H1 (cell line): ENCODE data around the gene GRIK4. TPM values are rescaled to one million over a fixed set of nuclear protein-coding genes. Genes with fewer than 3 reads are reported as not detected.

Experiments used
- POU5F1 ChIP-seq: IDR thresholded peaks from 2 replicates; pipeline ENCODE4 v1.6.1; 2011; ENCODE audit warnings: low read depth, mild to moderate bottlenecking, low read length, moderate library complexity
- polyA plus RNA-seq, 7 experiments: library from polyadenylated mRNA; depleted of rRNA in 3 of 7; stranded (reverse) in 5 of 7; unstranded in 2 of 7; fragments of >200 nt in 5 of 7; fragments of 200-250 nt in 2 of 7; gene quantifications; 1 replicate in 5 of 7; 2 replicates in 1 of 7; 4 replicates in 1 of 7; pipeline versions ENCODE4 v1.2.1 to v1.2.3, GENCODE V29; 2011 to 2013; ENCODE audit warnings: missing spikeins in 2 of 7, mixed read lengths in 2 of 7
- total RNA-seq: library from RNA; stranded (reverse); fragmentation: NEBNext Ultra II Directional; extraction: Animal tissue kit (Norgen Biotek cat#: 25700); gene quantifications from 2 replicates; pipeline ENCODE4 v1.2.1, GENCODE V29; 2021
- TF ChIP-seq, protein P1 (sequence below): IDR thresholded peaks from 2 replicates; pipeline ENCODE4 v1.6.1; 2012; ENCODE audit warnings: inconsistent platforms
- TF ChIP-seq, protein P2 (sequence below): IDR thresholded peaks from 2 replicates; pipeline ENCODE4 v1.6.1; 2012; ENCODE audit warnings: inconsistent platforms

The GRIK4 gene
- total and polyA plus RNA-seq, 2 of the 8 experiments (the other 6 are each of a cell fraction or from before 2014, with no cell fraction given), result 1.2 to 2.9 TPM

DNA sequence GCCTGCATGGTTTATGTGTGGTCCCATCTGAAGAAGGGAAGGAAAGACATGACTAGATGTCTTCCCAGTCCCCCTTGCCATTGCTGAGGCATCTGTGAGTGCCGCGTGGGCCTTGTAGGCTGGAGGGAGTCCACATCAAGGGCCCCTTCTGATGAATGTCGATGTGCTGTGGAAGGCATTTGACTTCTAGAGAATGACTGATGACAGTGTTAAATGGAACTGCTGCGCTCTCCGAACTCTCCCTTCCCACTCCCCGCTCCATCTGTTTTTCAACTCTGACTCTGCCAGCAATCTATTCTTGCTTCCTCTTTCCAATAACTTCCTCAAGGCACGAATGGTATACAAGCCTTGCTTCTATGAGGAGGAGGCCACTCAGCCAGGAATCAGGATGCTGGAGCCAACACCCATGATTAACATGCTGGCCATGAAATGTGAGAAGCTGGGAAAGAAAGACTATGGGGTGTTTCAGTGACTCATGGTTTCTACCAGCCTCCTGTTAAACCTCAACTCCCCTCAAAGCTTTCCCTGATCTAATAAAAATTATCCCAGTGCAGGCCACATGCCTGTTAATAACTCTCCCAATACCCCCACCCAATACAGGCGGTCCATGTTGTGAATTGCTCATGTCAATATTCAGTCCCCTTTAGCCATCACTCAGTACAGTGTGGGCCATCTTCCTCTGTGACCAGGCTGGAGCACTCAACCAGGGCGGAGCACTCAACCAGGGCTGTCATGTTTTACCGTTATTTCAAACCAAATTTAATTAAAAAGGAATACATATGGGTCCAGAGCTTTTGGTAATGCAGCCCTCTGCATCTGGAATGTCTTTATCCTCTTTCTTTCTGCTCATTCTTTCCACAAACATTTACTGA lies 466.0 kb downstream of the GRIK4 start (continued):
- TF ChIP-seq, protein P1, sequence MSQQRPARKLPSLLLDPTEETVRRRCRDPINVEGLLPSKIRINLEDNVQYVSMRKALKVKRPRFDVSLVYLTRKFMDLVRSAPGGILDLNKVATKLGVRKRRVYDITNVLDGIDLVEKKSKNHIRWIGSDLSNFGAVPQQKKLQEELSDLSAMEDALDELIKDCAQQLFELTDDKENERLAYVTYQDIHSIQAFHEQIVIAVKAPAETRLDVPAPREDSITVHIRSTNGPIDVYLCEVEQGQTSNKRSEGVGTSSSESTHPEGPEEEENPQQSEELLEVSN, result no peak
- TF ChIP-seq, protein P2, sequence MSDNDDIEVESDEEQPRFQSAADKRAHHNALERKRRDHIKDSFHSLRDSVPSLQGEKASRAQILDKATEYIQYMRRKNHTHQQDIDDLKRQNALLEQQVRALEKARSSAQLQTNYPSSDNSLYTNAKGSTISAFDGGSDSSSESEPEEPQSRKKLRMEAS, result no peak
- no peak for TF ChIP-seq POU5F1
